Kidney glomerular epithelial cell (primary cell): ENCODE data around the gene CYB5R2.

Experiments
- DNase-seq: peaks from one replicate; lab custom pipeline; 2025; lab: John Stamatoyannopoulos, UW

The CYB5R2 gene

GRCh38 chr11:7638710-7639642 is 34.3 kb downstream of the CYB5R2 start:
- no peak for DNase-seq

GRCh38 chr11:7637447-7638157 is 35.7 kb downstream of the CYB5R2 start:
- no peak for DNase-seq

GRCh38 chr11:7636350-7636749 is 37.0 kb downstream of the CYB5R2 start:
- DNase-seq, result no peak

- DNase-seq, result no peak
Observed at GRCh38 chr11:7635708-7636107, 37.6 kb downstream of the CYB5R2 start.

GRCh38 chr11:7635137-7635536 is 38.2 kb downstream of the CYB5R2 start:
- no peak for DNase-seq

GRCh38 chr11:7632211-7632610 is 41.1 kb downstream of the CYB5R2 start:
- no peak for DNase-seq

- no peak for DNase-seq
Observed at GRCh38 chr11:7630002-7630401, 43.3 kb downstream of the CYB5R2 start.

GRCh38 chr11:7628660-7629059 is 44.6 kb downstream of the CYB5R2 start:
- no peak for DNase-seq

GRCh38 chr11:7622721-7623120 is 50.6 kb downstream of the CYB5R2 start:
- no peak for DNase-seq

GRCh38 chr11:7621554-7621953 is 51.7 kb downstream of the CYB5R2 start:
- no peak for DNase-seq

GRCh38 chr11:7621090-7621489 is 52.2 kb downstream of the CYB5R2 start:
- no peak for DNase-seq

- no peak for DNase-seq
Observed at GRCh38 chr11:7619322-7619721, 54.0 kb downstream of the CYB5R2 start.

GRCh38 chr11:7617032-7617431 is 56.3 kb downstream of the CYB5R2 start:
- no peak for DNase-seq
